Measurements from ENCODE around the gene COPZ2.

COPZ2 gene

DNA sequence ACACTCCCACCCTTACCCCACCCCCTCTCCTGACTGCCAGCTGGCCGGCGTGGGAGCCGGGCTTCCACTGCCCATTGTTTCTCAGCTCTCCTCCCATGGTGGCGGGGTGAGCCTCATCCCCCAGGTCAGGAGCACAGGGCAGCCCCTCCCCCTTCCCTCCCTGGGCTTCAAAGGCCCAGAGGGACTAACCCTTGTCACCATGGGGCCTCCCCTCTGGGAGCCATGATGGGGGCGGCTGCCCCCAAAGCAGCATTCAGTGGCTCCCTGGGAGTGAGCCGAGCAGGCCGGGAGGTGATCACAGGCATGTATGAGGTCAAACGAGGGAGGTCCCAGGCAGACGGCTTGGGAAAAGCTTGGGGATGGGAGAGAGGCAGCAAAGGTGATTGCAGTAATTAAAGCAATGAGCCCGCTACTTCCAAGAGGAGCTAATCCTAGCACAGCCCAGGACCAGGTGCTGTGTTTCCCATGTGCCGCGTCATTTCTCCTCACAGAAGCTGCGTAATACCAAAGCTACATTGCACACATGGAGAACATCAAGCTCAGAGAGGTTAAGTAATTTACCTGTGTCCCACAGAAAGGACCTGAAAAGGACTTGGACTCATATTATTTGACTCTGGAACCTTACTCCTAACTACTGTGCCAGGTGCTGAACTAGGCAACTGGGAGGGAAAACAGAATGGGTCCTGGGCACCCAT is 42.2 kb downstream of the COPZ2 start:
- no peak overlapping the region for H3K4me3 ChIP-seq (ENCODE audit: low read depth, low read length)
- TF ChIP-seq, protein P1, sequence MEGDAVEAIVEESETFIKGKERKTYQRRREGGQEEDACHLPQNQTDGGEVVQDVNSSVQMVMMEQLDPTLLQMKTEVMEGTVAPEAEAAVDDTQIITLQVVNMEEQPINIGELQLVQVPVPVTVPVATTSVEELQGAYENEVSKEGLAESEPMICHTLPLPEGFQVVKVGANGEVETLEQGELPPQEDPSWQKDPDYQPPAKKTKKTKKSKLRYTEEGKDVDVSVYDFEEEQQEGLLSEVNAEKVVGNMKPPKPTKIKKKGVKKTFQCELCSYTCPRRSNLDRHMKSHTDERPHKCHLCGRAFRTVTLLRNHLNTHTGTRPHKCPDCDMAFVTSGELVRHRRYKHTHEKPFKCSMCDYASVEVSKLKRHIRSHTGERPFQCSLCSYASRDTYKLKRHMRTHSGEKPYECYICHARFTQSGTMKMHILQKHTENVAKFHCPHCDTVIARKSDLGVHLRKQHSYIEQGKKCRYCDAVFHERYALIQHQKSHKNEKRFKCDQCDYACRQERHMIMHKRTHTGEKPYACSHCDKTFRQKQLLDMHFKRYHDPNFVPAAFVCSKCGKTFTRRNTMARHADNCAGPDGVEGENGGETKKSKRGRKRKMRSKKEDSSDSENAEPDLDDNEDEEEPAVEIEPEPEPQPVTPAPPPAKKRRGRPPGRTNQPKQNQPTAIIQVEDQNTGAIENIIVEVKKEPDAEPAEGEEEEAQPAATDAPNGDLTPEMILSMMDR (IDR thresholded peaks at IDR 0.05; ENCODE audit: low read depth, low read length), result no peak

DNA sequence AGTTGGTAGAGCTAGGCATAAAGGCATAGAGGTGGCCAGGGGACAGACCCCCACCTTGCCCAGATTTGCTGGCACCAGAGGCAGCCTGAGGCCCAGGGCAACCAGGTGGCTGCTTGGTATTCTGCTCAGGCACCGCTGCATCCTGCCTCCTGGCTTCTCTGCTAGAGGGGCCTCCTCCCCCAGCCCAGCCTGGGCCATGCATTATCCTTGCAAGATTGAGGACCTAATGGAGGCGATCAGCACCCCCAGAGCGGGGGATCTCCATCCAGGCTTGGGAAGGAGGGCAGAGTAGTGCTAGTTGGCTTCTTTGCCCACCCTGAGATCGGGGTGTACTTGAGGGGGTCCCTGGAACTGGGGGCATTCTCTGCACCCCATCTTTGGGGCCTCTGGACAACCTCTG is 42.9 kb downstream of the COPZ2 start:
- TF ChIP-seq, protein P1 (IDR thresholded peaks at IDR 0.05; ENCODE audit: low read depth, low read length), result no peak
- no peak overlapping the region for H3K4me3 ChIP-seq (ENCODE audit: low read depth, low read length)

DNA sequence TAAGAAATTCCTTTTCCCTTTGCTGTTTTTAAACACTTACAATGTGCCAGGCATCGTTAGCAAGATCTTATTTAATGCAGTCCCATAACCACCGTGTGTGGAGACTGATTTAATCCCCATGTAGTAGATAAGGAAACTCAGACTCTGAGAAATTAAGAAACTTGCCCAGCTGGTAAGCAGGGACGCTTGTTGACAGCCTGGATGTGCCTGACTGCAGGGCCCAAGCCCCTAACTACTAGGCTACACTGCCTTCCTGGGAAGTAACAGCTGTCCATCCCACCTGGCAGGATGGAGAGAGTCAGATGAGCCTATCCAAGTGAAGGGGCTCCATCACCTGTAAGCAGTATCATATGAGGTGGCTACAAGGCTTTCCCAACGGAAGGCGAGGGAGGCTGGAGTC is 43.6 kb downstream of the COPZ2 start:
- TF ChIP-seq, protein P1 (IDR thresholded peaks at IDR 0.05; ENCODE audit: low read depth, low read length), result no peak
- no peak overlapping the region for H3K4me3 ChIP-seq (ENCODE audit: low read depth, low read length)

DNA sequence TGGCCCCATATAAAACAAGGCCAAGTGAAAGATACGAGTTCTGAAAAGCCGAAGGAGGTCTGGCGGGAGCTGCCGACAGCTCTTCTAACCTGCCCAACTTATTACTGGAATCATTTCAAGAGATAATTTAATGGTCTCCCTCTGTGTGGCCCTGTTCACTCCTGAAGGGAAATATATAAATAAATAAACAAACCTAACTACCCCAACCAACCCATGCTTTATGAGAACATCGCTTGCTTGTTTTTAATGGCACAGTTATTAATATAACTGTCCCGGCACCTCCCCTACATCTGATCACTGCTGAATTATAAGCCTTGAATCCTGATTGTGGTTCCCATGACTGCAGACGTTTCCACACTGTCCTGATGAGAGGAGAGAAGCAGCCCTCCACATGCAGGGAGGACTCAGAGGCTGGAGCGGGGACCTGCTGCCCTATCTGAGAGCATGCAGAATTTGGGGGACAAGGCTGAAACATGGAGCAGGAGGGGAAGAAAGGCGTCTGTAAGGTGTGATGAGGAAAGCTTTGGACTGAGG is 44.5 kb downstream of the COPZ2 start:
- no peak overlapping the region for H3K4me3 ChIP-seq (ENCODE audit: low read depth, low read length)
- TF ChIP-seq, protein P1 (IDR thresholded peaks at IDR 0.05; ENCODE audit: low read depth, low read length), result no peak

DNA sequence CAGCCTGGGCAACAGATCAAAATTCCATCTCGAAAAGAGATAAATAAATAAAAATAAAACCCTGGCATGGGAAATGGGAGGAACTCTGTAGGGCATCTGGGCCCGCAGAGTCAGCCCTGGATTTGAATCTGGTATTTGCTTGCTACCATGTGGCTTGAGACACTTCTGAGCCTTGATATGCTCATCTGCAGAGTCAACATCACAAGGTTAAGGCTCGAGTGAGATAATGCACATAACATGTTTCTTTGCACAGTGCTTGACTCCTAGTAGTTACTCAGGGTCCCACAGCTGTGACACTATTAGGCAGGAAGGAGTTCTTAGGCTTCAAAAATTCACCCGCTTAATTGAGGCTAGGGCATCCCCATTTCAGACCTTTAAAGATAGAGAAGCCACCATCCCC is 45.4 kb downstream of the COPZ2 start:
- TF ChIP-seq, protein P1 (IDR thresholded peaks at IDR 0.05; ENCODE audit: low read depth, low read length), result no peak

DNA sequence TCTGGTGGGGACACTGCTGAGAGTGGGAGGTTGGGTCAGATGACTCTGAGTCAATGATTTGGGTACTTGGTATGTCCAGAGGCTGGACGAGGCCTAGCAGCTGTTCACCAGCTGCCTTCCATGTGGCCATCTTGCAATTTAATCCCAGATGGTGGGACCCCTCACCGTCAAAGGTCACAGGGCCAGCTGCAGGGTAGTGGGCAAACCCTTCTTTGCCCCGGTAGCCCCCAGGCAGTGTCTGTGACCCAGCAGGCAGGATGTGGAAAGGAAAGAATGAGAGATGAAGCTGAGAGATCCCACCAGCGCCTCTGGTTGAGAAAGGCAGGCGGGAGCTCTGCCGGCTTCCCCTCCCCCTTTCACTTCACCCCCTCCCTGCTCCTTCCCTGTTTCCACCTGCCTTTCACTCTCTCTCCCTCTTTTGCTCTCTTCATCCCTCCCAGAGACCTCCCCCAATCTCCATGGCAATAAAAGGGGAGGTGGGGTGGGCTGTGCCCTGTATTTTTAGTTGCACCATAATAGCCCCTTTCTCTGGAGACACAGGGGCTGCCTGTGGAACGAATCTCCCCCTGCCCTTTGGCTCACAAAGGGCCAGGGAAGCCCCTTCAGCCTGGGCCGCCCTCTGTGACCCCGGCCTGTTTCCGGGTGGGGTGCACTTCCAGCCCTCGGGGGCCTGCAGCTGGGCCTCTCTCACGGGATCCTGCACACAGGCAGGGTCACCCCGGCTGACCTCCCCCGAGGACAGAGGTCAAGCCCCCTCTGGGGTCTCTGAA is 46.5 kb downstream of the COPZ2 start:
- TF ChIP-seq, protein P1 (IDR thresholded peaks at IDR 0.05; ENCODE audit: low read depth, low read length), result no peak
- H3K4me3 ChIP-seq (ENCODE audit: low read depth, low read length), result no peak overlapping the region

More for the DNA sequence above, 45.4 kb downstream of the COPZ2 start:
- H3K4me3 ChIP-seq (ENCODE audit: low read depth, low read length), result no peak overlapping the region

DNA sequence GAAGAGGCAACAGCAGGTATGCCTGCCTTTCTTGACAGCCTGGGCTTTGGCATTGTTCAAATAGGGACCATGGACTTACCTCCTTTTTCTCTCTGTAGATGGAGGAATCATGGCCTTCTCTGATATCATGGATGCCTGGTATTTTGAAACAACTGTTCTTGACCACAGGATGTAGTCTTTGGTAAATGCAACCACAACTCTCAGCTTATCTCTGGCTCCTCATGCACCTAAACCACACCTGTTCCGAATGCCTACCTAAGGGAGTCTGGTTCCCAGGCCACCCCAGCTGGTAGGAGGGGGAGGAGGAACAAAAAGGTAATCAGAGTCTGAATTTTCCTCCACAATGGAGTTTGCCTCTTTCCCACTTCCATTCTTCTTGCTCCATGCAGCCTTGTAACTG is 47.9 kb downstream of the COPZ2 start:
- TF ChIP-seq, protein P1 (IDR thresholded peaks at IDR 0.05; ENCODE audit: low read depth, low read length), result no peak
- no peak overlapping the region for H3K4me3 ChIP-seq (ENCODE audit: low read depth, low read length)

All from WI38 (cell line).